A673 (cell line): Measurements from ENCODE around the gene CORT. TPM values are rescaled to one million over a fixed set of nuclear protein-coding genes. Genes with fewer than 3 reads are reported as not detected.

ENCODE experiments used
- BruUV-seq: library from RNA; stranded (reverse); fragments of 400-500 nt; replicated peaks from 2 replicates; lab custom pipeline; 2021; lab: Mats Ljungman, UMichigan
- CTCF ChIA-PET: fragments of 300-600 bp; sonication (Branson Sonifier 250); formaldehyde crosslinking; loops from one replicate; lab custom pipeline; 2022; ENCODE audit warnings: antibody characterized with exemption; lab: Charles Lee
- POLR2A ChIA-PET: fragments of 300-600 bp; sonication (Branson Sonifier 250); formaldehyde crosslinking; loops from one replicate; lab custom pipeline; 2022; ENCODE audit warnings: antibody characterized with exemption; ENCODE audit not compliant: low non-redundant PET; lab: Charles Lee
- DNase-seq: peaks from one replicate; pipeline ENCODE4 v3.0.0-alpha.2; 2015; ENCODE audit warnings: low spot score
- H3K27ac ChIP-seq: fragments of 200-600 bp; sonication (generic); 2 replicates; pipeline ENCODE4 v1.5.1; 2016; ENCODE audit warnings: mixed run types, low read depth, mild to moderate bottlenecking, mixed read lengths, antibody characterized with exemption, low read length; ENCODE audit not compliant: poor library complexity, severe bottlenecking
- H3K27me3 ChIP-seq: fragments of 200-600 bp; sonication (generic); replicated peaks from 2 replicates; pipeline ENCODE4 v1.6.1; 2017; ENCODE audit warnings: mixed run types, low read depth, mild to moderate bottlenecking, mixed read lengths, antibody characterized with exemption, low read length; ENCODE audit not compliant: insufficient read depth, poor library complexity
- H3K36me3 ChIP-seq: fragments of 200-600 bp; sonication (generic); 2 replicates; pipeline ENCODE4 v1.6.1; 2016; ENCODE audit warnings: mixed run types, mild to moderate bottlenecking, mixed read lengths, antibody characterized with exemption, low read length; ENCODE audit not compliant: insufficient read depth, poor library complexity, severe bottlenecking
- H3K4me1 ChIP-seq: fragments of 200-600 bp; sonication (generic); 2 replicates; pipeline ENCODE4 v1.6.1; 2017; ENCODE audit warnings: mixed run types, mild to moderate bottlenecking, mixed read lengths, antibody characterized with exemption, low read length; ENCODE audit not compliant: insufficient read depth, poor library complexity, severe bottlenecking
- H3K4me3 ChIP-seq: fragments of 200-600 bp; sonication (generic); 2 replicates; pipeline ENCODE4 v1.5.1; 2016; ENCODE audit warnings: low read depth, mixed run types, mild to moderate bottlenecking, mixed read lengths, low read length; ENCODE audit not compliant: poor library complexity, severe bottlenecking
- H3K9me3 ChIP-seq: fragments of 200-600 bp; sonication (generic); 2 replicates; pipeline ENCODE4 v1.6.1; 2016; ENCODE audit warnings: mixed run types, low read depth, mild to moderate bottlenecking, mixed read lengths, antibody characterized with exemption, low read length; ENCODE audit not compliant: poor library complexity, severe bottlenecking
- EZH2 ChIP-seq: fragments of 200-600 bp; sonication (generic); IDR thresholded peaks from 2 replicates; pipeline ENCODE4 v1.6.1; 2017; ENCODE audit warnings: borderline replicate concordance, low read depth, mild to moderate bottlenecking, mixed read lengths, antibody characterized with exemption, low read length; ENCODE audit not compliant: poor library complexity, severe bottlenecking
- intact Hi-C: fragments of 100-400 bp; cut with micrococcal nuclease; formaldehyde crosslinking; loops from one replicate; pipeline ENCODE4 v1.10.0; 2022; ENCODE audit not compliant: unreplicated experiment
- total RNA-seq: library from RNA; stranded (reverse); gene quantifications from 2 replicates; pipeline ENCODE4 v1.2.3, GENCODE V29; 2021
- TF ChIP-seq, protein P1 (sequence below): fragments of 300-800, 200-600 bp; sonication (generic); conservative IDR thresholded peaks from 2 replicates; pipeline ENCODE4 v1.5.1; 2017; ENCODE audit warnings: low read depth, mild to moderate bottlenecking, antibody characterized with exemption, low read length, moderate library complexity, mixed read lengths

Gene CORT
- total RNA-seq, 1 experiment from 2014 or later: 1.4 TPM

DNA sequence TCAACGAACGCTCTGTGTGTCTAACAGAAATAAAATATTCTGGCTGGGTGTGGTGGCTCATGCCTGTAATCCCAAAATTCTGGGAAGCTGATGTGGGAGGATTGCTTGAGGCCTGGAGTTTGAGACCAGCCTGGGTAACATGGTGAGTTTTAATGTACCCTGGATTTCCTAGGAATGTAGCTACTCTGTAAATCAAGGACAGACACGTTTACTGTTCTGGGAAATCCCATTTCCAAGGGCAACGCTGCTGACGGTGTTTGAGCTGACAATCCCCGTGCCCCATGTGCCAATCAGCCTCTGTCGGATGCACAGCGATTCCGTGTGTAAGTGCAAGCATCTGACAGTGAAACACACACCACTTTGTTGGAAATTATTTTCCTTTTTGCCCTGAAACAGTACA lies 8.0 kb downstream of the CORT start:
- no peak for TF ChIP-seq EZH2
- TF ChIP-seq, protein P1, sequence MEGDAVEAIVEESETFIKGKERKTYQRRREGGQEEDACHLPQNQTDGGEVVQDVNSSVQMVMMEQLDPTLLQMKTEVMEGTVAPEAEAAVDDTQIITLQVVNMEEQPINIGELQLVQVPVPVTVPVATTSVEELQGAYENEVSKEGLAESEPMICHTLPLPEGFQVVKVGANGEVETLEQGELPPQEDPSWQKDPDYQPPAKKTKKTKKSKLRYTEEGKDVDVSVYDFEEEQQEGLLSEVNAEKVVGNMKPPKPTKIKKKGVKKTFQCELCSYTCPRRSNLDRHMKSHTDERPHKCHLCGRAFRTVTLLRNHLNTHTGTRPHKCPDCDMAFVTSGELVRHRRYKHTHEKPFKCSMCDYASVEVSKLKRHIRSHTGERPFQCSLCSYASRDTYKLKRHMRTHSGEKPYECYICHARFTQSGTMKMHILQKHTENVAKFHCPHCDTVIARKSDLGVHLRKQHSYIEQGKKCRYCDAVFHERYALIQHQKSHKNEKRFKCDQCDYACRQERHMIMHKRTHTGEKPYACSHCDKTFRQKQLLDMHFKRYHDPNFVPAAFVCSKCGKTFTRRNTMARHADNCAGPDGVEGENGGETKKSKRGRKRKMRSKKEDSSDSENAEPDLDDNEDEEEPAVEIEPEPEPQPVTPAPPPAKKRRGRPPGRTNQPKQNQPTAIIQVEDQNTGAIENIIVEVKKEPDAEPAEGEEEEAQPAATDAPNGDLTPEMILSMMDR: no peak
- intact Hi-C loops: no loop called here
- ChIA-PET CTCF (no interaction called here), POLR2A (interaction anchor here (0.6 kb wide), 1 partner anchor 37 kb away, joined by 12 read pairs; no protein-coding TSS in a partner anchor)
- H3K4me3 ChIP-seq: no peak overlapping the region
- H3K36me3 ChIP-seq: peaks cover 15% of the 10 kb centered on the region
- H3K9me3 ChIP-seq: no peaks in the 10 kb centered on the region
- peaks cover 19% of the 10 kb centered on the region for H3K4me1 ChIP-seq
- DNase-seq: no peak
- no peaks in the 10 kb centered on the region for H3K27me3 ChIP-seq
- H3K27ac ChIP-seq: peak overlapping the region; percentile 25
- no TSS peak for BruUV-seq

DNA sequence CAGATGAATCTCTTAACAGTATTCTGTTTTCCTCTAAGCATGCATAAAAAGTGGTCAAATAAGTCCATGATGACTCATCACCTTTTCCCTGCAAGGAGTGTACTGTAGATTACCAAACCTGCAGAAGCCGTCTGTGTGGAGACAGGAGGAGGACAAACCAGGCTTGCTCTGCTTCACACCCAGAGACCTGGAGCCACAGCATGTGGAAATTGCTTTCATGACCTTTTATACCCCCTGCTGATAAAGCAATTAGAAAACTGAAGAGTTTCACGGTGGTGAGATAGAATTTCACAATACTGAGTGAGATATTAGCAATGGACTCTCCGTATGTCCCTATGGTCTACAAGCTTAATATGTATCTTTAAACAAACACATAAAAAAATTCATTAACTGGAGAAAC lies 9.4 kb downstream of the CORT start:
- no TSS peak for BruUV-seq
- intact Hi-C loops: no loop called here
- Histone ChIP-seq H3K27ac (peak overlapping the region; percentile 18), H3K9me3 (no peaks in the 10 kb centered on the region), H3K27me3 (no peaks in the 10 kb centered on the region), H3K4me3 (no peak overlapping the region), H3K4me1 (peaks cover 19% of the 10 kb centered on the region), H3K36me3 (peaks cover 21% of the 10 kb centered on the region)
- DNase-seq: peak; percentile 51
- POLR2A ChIA-PET: no interaction called here
- CTCF ChIA-PET: no interaction called here
- TF ChIP-seq, protein P1: no peak
- no peak for TF ChIP-seq EZH2

DNA sequence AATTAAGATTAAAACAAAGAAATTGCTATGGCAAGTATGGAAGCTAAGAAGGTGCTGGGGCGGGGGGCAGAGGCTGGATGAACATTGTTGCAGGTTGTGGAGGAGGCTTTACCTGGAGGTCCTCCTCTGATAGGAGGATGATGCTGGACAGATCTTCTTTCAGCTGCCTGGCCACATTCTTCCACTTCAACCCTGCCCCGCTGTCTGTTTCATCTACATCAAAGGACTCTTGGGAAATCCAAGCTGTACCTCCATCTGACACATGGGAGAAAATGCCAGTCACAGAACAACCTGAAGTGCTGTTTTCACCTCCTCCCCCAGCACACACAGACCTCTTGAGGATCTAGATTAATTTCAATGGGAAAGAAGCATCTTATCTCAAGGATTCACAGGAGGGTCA lies 17.2 kb downstream of the CORT start:
- H3K9me3 ChIP-seq: no peaks in the 10 kb centered on the region
- peaks cover 4% of the 10 kb centered on the region for H3K4me1 ChIP-seq
- CTCF ChIA-PET: no interaction called here
- POLR2A ChIA-PET: no interaction called here
- H3K27me3 ChIP-seq: no peaks in the 10 kb centered on the region
- intact Hi-C loops: no loop called here
- no TSS peak for BruUV-seq
- no peak overlapping the region for H3K27ac ChIP-seq
- DNase-seq: no peak
- no peak overlapping the region for H3K4me3 ChIP-seq
- peaks cover 47% of the 10 kb centered on the region for H3K36me3 ChIP-seq
- TF ChIP-seq, protein P1: no peak
- no peak for TF ChIP-seq EZH2
